Measurements from ENCODE around the gene TBCK.

The TBCK gene

GRCh38 chr4:106038012-106038411, 278.0 kb downstream of the TBCK start:
- H3K4me3 ChIP-seq (ENCODE audit: control insufficient read depth, low read depth, low read length), result no peak overlapping the region
- TF ChIP-seq CTCF (conservative IDR thresholded peaks at IDR 0.05; ENCODE audit: control insufficient read depth, insufficient read depth, low read depth, low read length), result no peak
- DNase-seq (ENCODE audit: low read depth), result no peak

- no peak for DNase-seq (ENCODE audit: low read depth)
- H3K4me3 ChIP-seq (ENCODE audit: control insufficient read depth, low read depth, low read length), result no peak overlapping the region
- no peak for TF ChIP-seq CTCF (conservative IDR thresholded peaks at IDR 0.05; ENCODE audit: control insufficient read depth, insufficient read depth, low read depth, low read length)
Observed at GRCh38 chr4:106036848-106037247, 279.2 kb downstream of the TBCK start.

- no peak for TF ChIP-seq CTCF (conservative IDR thresholded peaks at IDR 0.05; ENCODE audit: control insufficient read depth, insufficient read depth, low read depth, low read length)
- no peak overlapping the region for H3K4me3 ChIP-seq (ENCODE audit: control insufficient read depth, low read depth, low read length)
- DNase-seq (ENCODE audit: low read depth), result no peak
Observed at GRCh38 chr4:106036334-106036733, 279.7 kb downstream of the TBCK start.

GRCh38 chr4:106035204-106035603, 280.8 kb downstream of the TBCK start:
- TF ChIP-seq CTCF (conservative IDR thresholded peaks at IDR 0.05; ENCODE audit: control insufficient read depth, insufficient read depth, low read depth, low read length), result no peak
- DNase-seq (ENCODE audit: low read depth), result no peak
- H3K4me3 ChIP-seq (ENCODE audit: control insufficient read depth, low read depth, low read length), result no peak overlapping the region

- TF ChIP-seq CTCF (conservative IDR thresholded peaks at IDR 0.05; ENCODE audit: control insufficient read depth, insufficient read depth, low read depth, low read length), result no peak
- H3K4me3 ChIP-seq (ENCODE audit: control insufficient read depth, low read depth, low read length), result no peak overlapping the region
- no peak for DNase-seq (ENCODE audit: low read depth)
Observed at GRCh38 chr4:106034751-106035150, 281.3 kb downstream of the TBCK start.

- H3K4me3 ChIP-seq (ENCODE audit: control insufficient read depth, low read depth, low read length), result no peak overlapping the region
- no peak for TF ChIP-seq CTCF (conservative IDR thresholded peaks at IDR 0.05; ENCODE audit: control insufficient read depth, insufficient read depth, low read depth, low read length)
- DNase-seq (ENCODE audit: low read depth), result peak; percentile 50
Observed at GRCh38 chr4:106034220-106034619, 281.8 kb downstream of the TBCK start.

GRCh38 chr4:106033469-106033868, 282.5 kb downstream of the TBCK start:
- no peak overlapping the region for H3K4me3 ChIP-seq (ENCODE audit: control insufficient read depth, low read depth, low read length)
- no peak for DNase-seq (ENCODE audit: low read depth)
- no peak for TF ChIP-seq CTCF (conservative IDR thresholded peaks at IDR 0.05; ENCODE audit: control insufficient read depth, insufficient read depth, low read depth, low read length)

All from fibroblast of mammary gland (primary cell).